Measurements from ENCODE around the gene PCDH19. TPM values are rescaled to one million over a fixed set of nuclear protein-coding genes. Genes with fewer than 3 reads are reported as not detected.

Gene PCDH19
- total RNA-seq, 1 donor from 2014 or later: not detected

- no peaks in the 10 kb centered on the region for H3K9me3 Mint-ChIP-seq
- H3K27ac Mint-ChIP-seq: no peak overlapping the region
- intact Hi-C loops (cut with micrococcal nuclease): no loop called here
- H3K36me3 Mint-ChIP-seq (ENCODE audit: low read depth): no peaks in the 10 kb centered on the region
- no peaks in the 10 kb centered on the region for H3K4me1 Mint-ChIP-seq (ENCODE audit: low read depth)
- DNase-seq (ENCODE audit: low spot score): no peak
- no peaks in the 10 kb centered on the region for H3K27me3 Mint-ChIP-seq (ENCODE audit: low read depth)
- H3K4me3 Mint-ChIP-seq (ENCODE audit: low read depth): no peak overlapping the region
Measured at GRCh38 chrX:100376576-100376975, 33.5 kb downstream of the PCDH19 start.

- Mint-ChIP-seq H3K27me3 (ENCODE audit: low read depth) (no peaks in the 10 kb centered on the region), H3K4me3 (ENCODE audit: low read depth) (no peak overlapping the region), H3K9me3 (no peaks in the 10 kb centered on the region), H3K4me1 (ENCODE audit: low read depth) (no peaks in the 10 kb centered on the region), H3K27ac (no peak overlapping the region), H3K36me3 (ENCODE audit: low read depth) (no peaks in the 10 kb centered on the region)
- no peak for DNase-seq (ENCODE audit: low spot score)
- intact Hi-C loops (cut with micrococcal nuclease): no loop called here
Measured at GRCh38 chrX:100373673-100374072, 36.4 kb downstream of the PCDH19 start.

- Mint-ChIP-seq H3K4me1 (ENCODE audit: low read depth) (no peaks in the 10 kb centered on the region), H3K27ac (no peak overlapping the region), H3K9me3 (no peaks in the 10 kb centered on the region), H3K27me3 (ENCODE audit: low read depth) (no peaks in the 10 kb centered on the region), H3K4me3 (ENCODE audit: low read depth) (no peak overlapping the region), H3K36me3 (ENCODE audit: low read depth) (no peaks in the 10 kb centered on the region)
- no peak for DNase-seq (ENCODE audit: low spot score)
- intact Hi-C loops (cut with micrococcal nuclease): no loop called here
Measured at GRCh38 chrX:100368167-100368566, 41.9 kb downstream of the PCDH19 start.

GRCh38 chrX:100363896-100364295 is 46.2 kb downstream of the PCDH19 start:
- intact Hi-C loops (cut with micrococcal nuclease): no loop called here
- H3K9me3 Mint-ChIP-seq: no peaks in the 10 kb centered on the region
- no peak for DNase-seq (ENCODE audit: low spot score)
- H3K4me1 Mint-ChIP-seq (ENCODE audit: low read depth): no peaks in the 10 kb centered on the region
- H3K36me3 Mint-ChIP-seq (ENCODE audit: low read depth): no peaks in the 10 kb centered on the region
- no peak overlapping the region for H3K4me3 Mint-ChIP-seq (ENCODE audit: low read depth)
- H3K27me3 Mint-ChIP-seq (ENCODE audit: low read depth): no peaks in the 10 kb centered on the region
- H3K27ac Mint-ChIP-seq: no peak overlapping the region

GRCh38 chrX:100358766-100359165 is 51.3 kb downstream of the PCDH19 start:
- Mint-ChIP-seq H3K27ac (no peak overlapping the region), H3K9me3 (no peaks in the 10 kb centered on the region), H3K4me1 (ENCODE audit: low read depth) (no peaks in the 10 kb centered on the region), H3K4me3 (ENCODE audit: low read depth) (no peak overlapping the region), H3K27me3 (ENCODE audit: low read depth) (no peaks in the 10 kb centered on the region), H3K36me3 (ENCODE audit: low read depth) (no peaks in the 10 kb centered on the region)
- intact Hi-C loops (cut with micrococcal nuclease): no loop called here
- DNase-seq (ENCODE audit: low spot score): no peak

GRCh38 chrX:100356351-100356896 is 53.6 kb downstream of the PCDH19 start:
- Mint-ChIP-seq H3K27ac (no peak overlapping the region), H3K36me3 (ENCODE audit: low read depth) (no peaks in the 10 kb centered on the region), H3K27me3 (ENCODE audit: low read depth) (no peaks in the 10 kb centered on the region), H3K4me1 (ENCODE audit: low read depth) (no peaks in the 10 kb centered on the region), H3K9me3 (no peaks in the 10 kb centered on the region), H3K4me3 (ENCODE audit: low read depth) (no peak overlapping the region)
- intact Hi-C loops (cut with micrococcal nuclease): no loop called here
- no peak for DNase-seq (ENCODE audit: low spot score)

GRCh38 chrX:100355680-100356079 is 54.4 kb downstream of the PCDH19 start:
- intact Hi-C loops (cut with micrococcal nuclease): no loop called here
- Mint-ChIP-seq H3K9me3 (no peaks in the 10 kb centered on the region), H3K36me3 (ENCODE audit: low read depth) (no peaks in the 10 kb centered on the region), H3K27me3 (ENCODE audit: low read depth) (no peaks in the 10 kb centered on the region), H3K4me1 (ENCODE audit: low read depth) (no peaks in the 10 kb centered on the region), H3K4me3 (ENCODE audit: low read depth) (no peak overlapping the region), H3K27ac (no peak overlapping the region)
- no peak for DNase-seq (ENCODE audit: low spot score)

- Mint-ChIP-seq H3K27ac (no peak overlapping the region), H3K4me1 (ENCODE audit: low read depth) (no peaks in the 10 kb centered on the region), H3K4me3 (ENCODE audit: low read depth) (no peak overlapping the region), H3K9me3 (no peaks in the 10 kb centered on the region), H3K27me3 (ENCODE audit: low read depth) (no peaks in the 10 kb centered on the region), H3K36me3 (ENCODE audit: low read depth) (no peaks in the 10 kb centered on the region)
- intact Hi-C loops (cut with micrococcal nuclease): no loop called here
- DNase-seq (ENCODE audit: low spot score): no peak
Measured at GRCh38 chrX:100353326-100353725, 56.7 kb downstream of the PCDH19 start.

GRCh38 chrX:100350704-100351489 is 59.2 kb downstream of the PCDH19 start:
- Mint-ChIP-seq H3K36me3 (ENCODE audit: low read depth) (no peaks in the 10 kb centered on the region), H3K4me3 (ENCODE audit: low read depth) (no peak overlapping the region), H3K4me1 (ENCODE audit: low read depth) (no peaks in the 10 kb centered on the region), H3K27ac (no peak overlapping the region), H3K27me3 (ENCODE audit: low read depth) (no peaks in the 10 kb centered on the region), H3K9me3 (no peaks in the 10 kb centered on the region)
- no peak for DNase-seq (ENCODE audit: low spot score)
- intact Hi-C loops (cut with micrococcal nuclease): no loop called here

- intact Hi-C loops (cut with micrococcal nuclease): no loop called here
- Mint-ChIP-seq H3K36me3 (ENCODE audit: low read depth) (no peaks in the 10 kb centered on the region), H3K27me3 (ENCODE audit: low read depth) (no peaks in the 10 kb centered on the region), H3K4me3 (ENCODE audit: low read depth) (no peak overlapping the region), H3K9me3 (no peaks in the 10 kb centered on the region), H3K27ac (no peak overlapping the region), H3K4me1 (ENCODE audit: low read depth) (no peaks in the 10 kb centered on the region)
- DNase-seq (ENCODE audit: low spot score): no peak
Measured at GRCh38 chrX:100349391-100349790, 60.7 kb downstream of the PCDH19 start.

- Mint-ChIP-seq H3K4me3 (ENCODE audit: low read depth) (no peak overlapping the region), H3K36me3 (ENCODE audit: low read depth) (no peaks in the 10 kb centered on the region), H3K4me1 (ENCODE audit: low read depth) (no peaks in the 10 kb centered on the region), H3K27ac (no peak overlapping the region), H3K27me3 (ENCODE audit: low read depth) (no peaks in the 10 kb centered on the region), H3K9me3 (no peaks in the 10 kb centered on the region)
- no peak for DNase-seq (ENCODE audit: low spot score)
- intact Hi-C loops (cut with micrococcal nuclease): no loop called here
Measured at GRCh38 chrX:100341142-100341510, 68.9 kb downstream of the PCDH19 start.

- no peaks in the 10 kb centered on the region for H3K4me1 Mint-ChIP-seq (ENCODE audit: low read depth)
- no peaks in the 10 kb centered on the region for H3K9me3 Mint-ChIP-seq
- H3K27me3 Mint-ChIP-seq (ENCODE audit: low read depth): no peaks in the 10 kb centered on the region
- no peak for DNase-seq (ENCODE audit: low spot score)
- no peaks in the 10 kb centered on the region for H3K36me3 Mint-ChIP-seq (ENCODE audit: low read depth)
- no peak overlapping the region for H3K27ac Mint-ChIP-seq
- H3K4me3 Mint-ChIP-seq (ENCODE audit: low read depth): no peak overlapping the region
- intact Hi-C loops (cut with micrococcal nuclease): no loop called here
Measured at GRCh38 chrX:100340491-100341141, 69.5 kb downstream of the PCDH19 start.

- no peaks in the 10 kb centered on the region for H3K9me3 Mint-ChIP-seq
- no peak for DNase-seq (ENCODE audit: low spot score)
- no peak overlapping the region for H3K4me3 Mint-ChIP-seq (ENCODE audit: low read depth)
- H3K36me3 Mint-ChIP-seq (ENCODE audit: low read depth): no peaks in the 10 kb centered on the region
- no peaks in the 10 kb centered on the region for H3K27me3 Mint-ChIP-seq (ENCODE audit: low read depth)
- no peak overlapping the region for H3K27ac Mint-ChIP-seq
- no peaks in the 10 kb centered on the region for H3K4me1 Mint-ChIP-seq (ENCODE audit: low read depth)
- intact Hi-C loops (cut with micrococcal nuclease): no loop called here
Measured at GRCh38 chrX:100328351-100328750, 81.7 kb downstream of the PCDH19 start.

All from activated T-helper 2 cell treated with anti-CD3 and anti-CD28 coated beads, Interferon-gamma antibody, Interleukin-2, Interleukin-4, amounts not matched to agents 10 μg/mL and 5 μg/mL and 100 μg/mL, durations not matched to agents 14 hours and 24 hours and 36 hours (primary cell).